ENCODE measurements around the gene PKP1. TPM values are rescaled to one million over a fixed set of nuclear protein-coding genes. Genes with fewer than 3 reads are reported as not detected.

Gene PKP1
- total RNA-seq, 2 donors from 2014 or later, result 2.3 TPM; not detected in 1

GRCh38 chr1:201354151-201354900 lies 71.0 kb downstream of the PKP1 start:
- no peaks in the 10 kb centered on the region for H3K27me3 ChIP-seq
- H3K9me3 ChIP-seq, result no peaks in the 10 kb centered on the region
- no peak overlapping the region for H3K4me3 ChIP-seq
- peak overlapping the region in 1 of 2 donors; percentile 35 for H3K27ac ChIP-seq
- TF ChIP-seq, protein P1, sequence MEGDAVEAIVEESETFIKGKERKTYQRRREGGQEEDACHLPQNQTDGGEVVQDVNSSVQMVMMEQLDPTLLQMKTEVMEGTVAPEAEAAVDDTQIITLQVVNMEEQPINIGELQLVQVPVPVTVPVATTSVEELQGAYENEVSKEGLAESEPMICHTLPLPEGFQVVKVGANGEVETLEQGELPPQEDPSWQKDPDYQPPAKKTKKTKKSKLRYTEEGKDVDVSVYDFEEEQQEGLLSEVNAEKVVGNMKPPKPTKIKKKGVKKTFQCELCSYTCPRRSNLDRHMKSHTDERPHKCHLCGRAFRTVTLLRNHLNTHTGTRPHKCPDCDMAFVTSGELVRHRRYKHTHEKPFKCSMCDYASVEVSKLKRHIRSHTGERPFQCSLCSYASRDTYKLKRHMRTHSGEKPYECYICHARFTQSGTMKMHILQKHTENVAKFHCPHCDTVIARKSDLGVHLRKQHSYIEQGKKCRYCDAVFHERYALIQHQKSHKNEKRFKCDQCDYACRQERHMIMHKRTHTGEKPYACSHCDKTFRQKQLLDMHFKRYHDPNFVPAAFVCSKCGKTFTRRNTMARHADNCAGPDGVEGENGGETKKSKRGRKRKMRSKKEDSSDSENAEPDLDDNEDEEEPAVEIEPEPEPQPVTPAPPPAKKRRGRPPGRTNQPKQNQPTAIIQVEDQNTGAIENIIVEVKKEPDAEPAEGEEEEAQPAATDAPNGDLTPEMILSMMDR (IDR thresholded peaks at IDR 0.05), result no peak
- DNase-seq (ENCODE audit: low spot score), result no peak
- H3K4me1 ChIP-seq, result peaks cover 0 to 16% of the 10 kb centered on the region in 2 donors
- peaks cover 7% of the 10 kb centered on the region for H3K36me3 ChIP-seq

- H3K27me3 ChIP-seq, result no peaks in the 10 kb centered on the region
These were observed 71.6 kb downstream of the PKP1 start for GRCh38 chr1:201354901-201355295.

GRCh38 chr1:201355471-201355870 lies 72.2 kb downstream of the PKP1 start:
- no peak overlapping the region for H3K4me3 ChIP-seq
- no peaks in the 10 kb centered on the region for H3K9me3 ChIP-seq
- peaks cover 0 to 16% of the 10 kb centered on the region in 2 donors for H3K4me1 ChIP-seq
- no peaks in the 10 kb centered on the region for H3K27me3 ChIP-seq
- peaks cover 19% of the 10 kb centered on the region for H3K36me3 ChIP-seq
- H3K27ac ChIP-seq, result peak overlapping the region; percentile 7 to 35
- TF ChIP-seq, protein P1 (IDR thresholded peaks at IDR 0.05), result no peak
- no peak for DNase-seq (ENCODE audit: low spot score)

More at GRCh38 chr1:201354901-201355295, 71.6 kb downstream of the PKP1 start:
- Histone ChIP-seq H3K4me3 (no peak overlapping the region), H3K36me3 (peaks cover 13% of the 10 kb centered on the region), H3K27ac (peak overlapping the region; percentile 7 to 35), H3K9me3 (no peaks in the 10 kb centered on the region), H3K4me1 (peaks cover 0 to 16% of the 10 kb centered on the region in 2 donors)
- TF ChIP-seq, protein P1 (IDR thresholded peaks at IDR 0.05), result no peak
- no peak for DNase-seq (ENCODE audit: low spot score)

GRCh38 chr1:201356236-201356635 lies 72.9 kb downstream of the PKP1 start:
- Histone ChIP-seq H3K9me3 (no peaks in the 10 kb centered on the region), H3K4me3 (no peak overlapping the region), H3K27me3 (no peaks in the 10 kb centered on the region), H3K4me1 (peaks cover 0 to 16% of the 10 kb centered on the region in 2 donors), H3K36me3 (peaks cover 26% of the 10 kb centered on the region), H3K27ac (peak overlapping the region; percentile 7 to 60)
- TF ChIP-seq, protein P1 (IDR thresholded peaks at IDR 0.05), result no peak
- no peak for DNase-seq (ENCODE audit: low spot score)

- peaks cover 31% of the 10 kb centered on the region for H3K36me3 ChIP-seq
- H3K4me1 ChIP-seq, result peaks cover 0 to 16% of the 10 kb centered on the region in 2 donors
- H3K9me3 ChIP-seq, result no peaks in the 10 kb centered on the region
- no peaks in the 10 kb centered on the region for H3K27me3 ChIP-seq
- H3K4me3 ChIP-seq, result no peak overlapping the region
- DNase-seq (ENCODE audit: low spot score), result no peak
- TF ChIP-seq, protein P1 (IDR thresholded peaks at IDR 0.05), result no peak
- H3K27ac ChIP-seq, result peak overlapping the region; percentile 12 to 60
These were observed 73.4 kb downstream of the PKP1 start for GRCh38 chr1:201356701-201357100.
